ENCODE results near the gene LNX1. TPM values are rescaled to one million over a fixed set of nuclear protein-coding genes. Genes with fewer than 3 reads are reported as not detected.

The LNX1 gene
- total RNA-seq, 1 donor from 2014 or later: 1.6 TPM

DNA sequence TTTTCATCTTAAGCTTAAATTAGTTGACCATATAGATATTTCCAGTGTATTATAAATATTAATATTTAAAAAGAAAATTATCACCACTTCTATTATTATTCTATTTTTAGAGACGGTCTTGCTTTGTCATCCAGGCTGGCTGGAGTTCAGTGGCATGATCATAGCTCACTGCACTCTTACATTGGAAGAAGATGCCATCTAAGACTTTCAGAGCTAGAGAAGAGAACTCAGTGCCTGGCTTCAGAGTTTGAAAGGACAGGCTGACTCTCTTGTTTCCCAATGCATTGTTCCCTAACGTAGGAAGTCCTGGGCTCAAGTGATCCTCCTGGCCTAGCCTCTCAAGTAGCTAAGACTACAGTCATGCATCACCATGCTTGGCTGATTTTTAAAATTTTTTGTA lies 137.9 kb downstream of the LNX1 start:
- FAIRE-seq (no peak), DNase-seq (ENCODE audit: low read depth) (no peak)
- no peak overlapping the region for H3K4me3 ChIP-seq (ENCODE audit: low read depth, low read length)
- H3K36me3 ChIP-seq (ENCODE audit: control insufficient read depth, insufficient read depth, low read length): peaks cover 3% of the 10 kb centered on the region
- no peaks in the 10 kb centered on the region for H3K27me3 ChIP-seq (ENCODE audit: control insufficient read depth, insufficient read depth, low read length)
- TF ChIP-seq, protein P1, sequence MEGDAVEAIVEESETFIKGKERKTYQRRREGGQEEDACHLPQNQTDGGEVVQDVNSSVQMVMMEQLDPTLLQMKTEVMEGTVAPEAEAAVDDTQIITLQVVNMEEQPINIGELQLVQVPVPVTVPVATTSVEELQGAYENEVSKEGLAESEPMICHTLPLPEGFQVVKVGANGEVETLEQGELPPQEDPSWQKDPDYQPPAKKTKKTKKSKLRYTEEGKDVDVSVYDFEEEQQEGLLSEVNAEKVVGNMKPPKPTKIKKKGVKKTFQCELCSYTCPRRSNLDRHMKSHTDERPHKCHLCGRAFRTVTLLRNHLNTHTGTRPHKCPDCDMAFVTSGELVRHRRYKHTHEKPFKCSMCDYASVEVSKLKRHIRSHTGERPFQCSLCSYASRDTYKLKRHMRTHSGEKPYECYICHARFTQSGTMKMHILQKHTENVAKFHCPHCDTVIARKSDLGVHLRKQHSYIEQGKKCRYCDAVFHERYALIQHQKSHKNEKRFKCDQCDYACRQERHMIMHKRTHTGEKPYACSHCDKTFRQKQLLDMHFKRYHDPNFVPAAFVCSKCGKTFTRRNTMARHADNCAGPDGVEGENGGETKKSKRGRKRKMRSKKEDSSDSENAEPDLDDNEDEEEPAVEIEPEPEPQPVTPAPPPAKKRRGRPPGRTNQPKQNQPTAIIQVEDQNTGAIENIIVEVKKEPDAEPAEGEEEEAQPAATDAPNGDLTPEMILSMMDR (IDR thresholded peaks at IDR 0.05; ENCODE audit: insufficient read depth, low read length, severe bottlenecking): no peak

DNA sequence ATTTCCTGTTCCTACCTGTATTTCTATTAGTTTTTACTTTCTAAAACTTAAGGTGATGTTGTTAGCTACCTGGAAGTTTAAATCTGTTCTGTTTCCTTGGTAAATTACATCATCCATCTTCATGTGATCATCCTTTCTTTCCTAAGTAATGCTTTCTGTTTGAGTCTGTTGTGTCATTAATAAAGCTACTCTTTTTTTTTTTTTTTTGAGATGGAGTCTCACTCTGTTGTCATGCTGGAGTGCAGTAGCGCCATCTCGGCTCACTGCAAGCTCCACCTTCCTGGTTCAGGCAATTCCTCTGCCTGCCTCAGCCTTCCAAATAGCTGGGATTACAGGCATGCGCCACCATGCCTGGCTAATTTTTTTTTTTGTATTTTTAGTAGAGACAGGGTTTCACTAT lies 140.5 kb downstream of the LNX1 start:
- H3K36me3 ChIP-seq (ENCODE audit: control insufficient read depth, insufficient read depth, low read length): peaks cover 3% of the 10 kb centered on the region
- no peak for FAIRE-seq

DNA sequence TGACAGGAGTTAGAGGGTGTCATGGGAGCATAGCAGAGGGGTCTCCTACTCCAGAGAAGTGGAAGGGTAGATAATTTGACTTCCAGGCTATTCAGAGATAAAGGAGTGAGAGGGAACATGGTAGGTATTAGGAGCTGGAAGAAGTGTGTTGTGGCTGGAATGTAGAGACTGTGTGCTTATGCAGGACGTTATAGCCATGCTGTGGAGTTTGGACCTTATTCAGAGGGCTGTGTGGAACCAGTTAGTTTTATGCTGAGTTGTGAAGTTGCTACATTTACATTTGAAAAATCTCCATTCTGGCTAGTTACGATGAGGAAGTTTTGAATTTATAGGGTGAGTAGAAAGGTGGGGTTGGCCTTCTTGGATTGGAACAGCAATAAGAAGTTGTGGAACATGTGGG lies 146.3 kb downstream of the LNX1 start:
- H3K4me3 ChIP-seq (ENCODE audit: low read depth, low read length): no peak overlapping the region
- TF ChIP-seq, protein P1 (IDR thresholded peaks at IDR 0.05; ENCODE audit: insufficient read depth, low read length, severe bottlenecking): no peak
- H3K36me3 ChIP-seq (ENCODE audit: control insufficient read depth, insufficient read depth, low read length): no peaks in the 10 kb centered on the region
- no peaks in the 10 kb centered on the region for H3K27me3 ChIP-seq (ENCODE audit: control insufficient read depth, insufficient read depth, low read length)
- FAIRE-seq (no peak), DNase-seq (ENCODE audit: low read depth) (no peak)

More for the DNA sequence above, 140.5 kb downstream of the LNX1 start:
- TF ChIP-seq, protein P1 (IDR thresholded peaks at IDR 0.05; ENCODE audit: insufficient read depth, low read length, severe bottlenecking): no peak
- Histone ChIP-seq H3K4me3 (ENCODE audit: low read depth, low read length) (no peak overlapping the region), H3K27me3 (ENCODE audit: control insufficient read depth, insufficient read depth, low read length) (no peaks in the 10 kb centered on the region)
- peak; percentile 21 for DNase-seq (ENCODE audit: low read depth)

DNA sequence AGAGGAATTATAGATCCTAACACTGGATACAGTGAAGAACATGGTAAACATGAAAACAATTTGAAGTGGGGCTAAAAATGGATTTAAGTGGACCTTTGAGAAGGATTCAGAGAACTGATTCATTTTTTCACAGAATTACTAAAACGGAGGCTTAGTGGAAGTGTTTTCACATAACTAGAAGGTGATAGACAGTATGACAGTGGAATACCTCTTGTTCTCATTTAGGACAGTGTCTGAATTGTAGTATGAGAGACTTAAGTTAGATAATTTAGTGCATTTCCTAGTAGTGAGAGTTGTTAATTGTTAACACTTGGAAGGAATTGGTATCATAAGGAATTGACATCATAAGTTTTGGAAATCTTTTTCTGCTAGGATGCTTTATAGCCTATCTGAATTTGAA lies 149.7 kb downstream of the LNX1 start:
- H3K27me3 ChIP-seq (ENCODE audit: control insufficient read depth, insufficient read depth, low read length): no peaks in the 10 kb centered on the region
- peaks cover 1% of the 10 kb centered on the region for H3K36me3 ChIP-seq (ENCODE audit: control insufficient read depth, insufficient read depth, low read length)
- DNase-seq (ENCODE audit: low read depth) (no peak), FAIRE-seq (no peak)
- H3K4me3 ChIP-seq (ENCODE audit: low read depth, low read length): no peak overlapping the region
- TF ChIP-seq, protein P1 (IDR thresholded peaks at IDR 0.05; ENCODE audit: insufficient read depth, low read length, severe bottlenecking): no peak

DNA sequence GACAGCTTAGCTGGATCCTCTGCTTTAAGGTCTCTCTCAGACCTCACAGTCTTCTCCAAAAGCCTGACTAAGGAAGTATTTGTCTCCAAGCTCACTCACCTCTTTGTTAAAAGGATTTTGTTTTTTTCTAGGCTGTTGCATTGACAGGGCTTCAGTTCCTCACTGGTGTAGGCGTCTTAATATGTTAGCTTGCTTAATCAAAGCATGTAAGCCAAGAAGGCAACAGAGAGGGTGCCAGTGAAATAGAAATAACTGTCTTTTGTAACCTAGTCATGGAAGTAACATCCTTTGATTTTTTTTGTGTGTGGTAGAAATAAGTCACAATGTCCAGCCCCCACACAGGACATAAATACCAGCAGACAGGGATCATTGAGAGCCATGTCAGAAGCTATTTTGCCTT lies 155.0 kb downstream of the LNX1 start:
- TF ChIP-seq, protein P1 (IDR thresholded peaks at IDR 0.05; ENCODE audit: insufficient read depth, low read length, severe bottlenecking): no peak
- H3K36me3 ChIP-seq (ENCODE audit: control insufficient read depth, insufficient read depth, low read length): peaks cover 2% of the 10 kb centered on the region
- DNase-seq (ENCODE audit: low read depth) (no peak), FAIRE-seq (no peak)
- H3K27me3 ChIP-seq (ENCODE audit: control insufficient read depth, insufficient read depth, low read length): no peaks in the 10 kb centered on the region
- H3K4me3 ChIP-seq (ENCODE audit: low read depth, low read length): no peak overlapping the region
